ENCODE measurements around the gene TRERF1. TPM values are rescaled to one million over a fixed set of nuclear protein-coding genes. Genes with fewer than 3 reads are reported as not detected.

TRERF1 gene
- polyA plus RNA-seq, 1 of the 3 experiments (the other 2 are of a cell fraction): 3.6 TPM

DNA sequence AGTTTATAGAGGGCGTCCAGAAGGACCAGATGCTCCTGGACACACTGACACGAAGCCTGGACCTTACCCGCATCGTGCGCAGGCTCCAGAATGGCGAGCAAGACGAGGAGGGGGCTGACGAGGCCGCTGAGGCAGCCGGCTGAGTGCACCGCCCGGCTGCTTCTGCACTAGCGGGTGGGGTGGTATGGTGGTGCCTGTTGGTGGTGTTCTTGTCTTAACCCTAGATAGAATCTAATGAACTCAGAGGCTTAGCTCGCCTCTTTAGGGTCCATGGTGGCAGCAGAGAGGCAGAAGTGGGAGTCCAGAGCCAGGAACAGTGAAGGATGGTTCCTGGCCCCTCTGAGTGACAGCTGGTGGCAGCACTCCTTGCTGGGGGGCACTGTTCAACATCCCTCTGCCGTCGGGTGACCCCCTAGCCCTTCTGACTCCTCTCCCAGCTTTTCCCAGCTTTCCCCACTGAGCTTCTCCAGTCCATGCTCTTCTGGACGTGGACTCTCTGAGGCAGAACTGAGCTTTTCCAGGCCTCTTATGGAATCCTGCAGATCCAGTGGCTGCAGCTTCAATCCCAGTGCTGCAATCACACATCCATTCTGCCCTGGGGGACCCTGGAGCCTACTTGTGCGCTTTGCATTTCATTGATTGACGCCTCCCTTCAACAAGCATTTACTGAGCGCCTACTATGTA is 272.3 kb downstream of the TRERF1 start:
- Histone ChIP-seq H3K27me3 (ENCODE audit: insufficient read depth) (no peaks in the 10 kb centered on the region), H3K9me3 (no peaks in the 10 kb centered on the region), H3K4me1 (ENCODE audit: control insufficient read depth in 1 of 2, insufficient read depth in 2 of 2, low read depth in 1 of 2, low read length in 1 of 2) (peaks cover 0 to 13% of the 10 kb centered on the region in 2 experiments; a peak in 1 of 4 replicates), H3F3A (replicated peaks; ENCODE audit: insufficient read depth) (peaks cover 6% of the 10 kb centered on the region), H3K4me2 (no peak overlapping the region), H4K20me1 (ENCODE audit: insufficient read depth) (no peaks in the 10 kb centered on the region), H3K79me2 (ENCODE audit: insufficient read depth) (no peaks in the 10 kb centered on the region), H3K4me3 (ENCODE audit: low read depth in 2 of 2, low read length in 1 of 2) (no peak overlapping the region), H2AFZ (ENCODE audit: low read depth) (no peak overlapping the region), H3K9ac (no peak overlapping the region), H3K36me3 (replicated peaks in 1 of 2; ENCODE audit: control insufficient read depth in 1 of 2, insufficient read depth in 2 of 2, low read length in 1 of 2) (no peaks in the 10 kb centered on the region), H3K27ac (ENCODE audit: low read depth in 2 of 2, low read length in 1 of 2) (no peak overlapping the region), H3K9me2 (no peaks in the 10 kb centered on the region)
- no peak for TF ChIP-seq ELF1 (IDR thresholded peaks at IDR 0.05)
- no peak for TF ChIP-seq FOXM1 (IDR thresholded peaks at IDR 0.05; ENCODE audit: low read depth)
- no peak for TF ChIP-seq YY1 (IDR thresholded peaks at IDR 0.05; ENCODE audit: low read depth)
- TF ChIP-seq NRF1 (IDR thresholded peaks at IDR 0.05; ENCODE audit: low read depth, low read length): no peak
- TF ChIP-seq GABPA (IDR thresholded peaks at IDR 0.05; ENCODE audit: low read depth): no peak
- no peak for TF ChIP-seq MEF2A (IDR thresholded peaks at IDR 0.05; ENCODE audit: borderline replicate concordance, low read depth)
- TF ChIP-seq TEAD4 (IDR thresholded peaks at IDR 0.05; ENCODE audit: borderline replicate concordance, insufficient read depth): no peak
- TF ChIP-seq, protein P1, sequence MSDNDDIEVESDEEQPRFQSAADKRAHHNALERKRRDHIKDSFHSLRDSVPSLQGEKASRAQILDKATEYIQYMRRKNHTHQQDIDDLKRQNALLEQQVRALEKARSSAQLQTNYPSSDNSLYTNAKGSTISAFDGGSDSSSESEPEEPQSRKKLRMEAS (IDR thresholded peaks at IDR 0.05; ENCODE audit: low read depth): no peak
- TF ChIP-seq, protein P2, sequence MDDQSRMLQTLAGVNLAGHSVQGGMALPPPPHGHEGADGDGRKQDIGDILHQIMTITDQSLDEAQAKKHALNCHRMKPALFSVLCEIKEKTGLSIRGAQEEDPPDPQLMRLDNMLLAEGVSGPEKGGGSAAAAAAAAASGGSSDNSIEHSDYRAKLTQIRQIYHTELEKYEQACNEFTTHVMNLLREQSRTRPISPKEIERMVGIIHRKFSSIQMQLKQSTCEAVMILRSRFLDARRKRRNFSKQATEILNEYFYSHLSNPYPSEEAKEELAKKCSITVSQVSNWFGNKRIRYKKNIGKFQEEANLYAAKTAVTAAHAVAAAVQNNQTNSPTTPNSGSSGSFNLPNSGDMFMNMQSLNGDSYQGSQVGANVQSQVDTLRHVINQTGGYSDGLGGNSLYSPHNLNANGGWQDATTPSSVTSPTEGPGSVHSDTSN (IDR thresholded peaks at IDR 0.05): no peak
- TF ChIP-seq EP300 (IDR thresholded peaks at IDR 0.05; ENCODE audit: borderline replicate concordance in 1 of 2, low read depth in 1 of 2, low read length in 1 of 2): no peak
- no peak for TF ChIP-seq CHD2 (IDR thresholded peaks at IDR 0.05; ENCODE audit: low read length, partially characterized antibody)
- no peak for TF ChIP-seq POLR2AphosphoS5 (IDR thresholded peaks at IDR 0.05; ENCODE audit: low read depth, low read length)
- no peak for TF ChIP-seq TAF1 (IDR thresholded peaks at IDR 0.05; ENCODE audit: borderline replicate concordance, low read depth, low read length)
- TF ChIP-seq, protein P3, sequence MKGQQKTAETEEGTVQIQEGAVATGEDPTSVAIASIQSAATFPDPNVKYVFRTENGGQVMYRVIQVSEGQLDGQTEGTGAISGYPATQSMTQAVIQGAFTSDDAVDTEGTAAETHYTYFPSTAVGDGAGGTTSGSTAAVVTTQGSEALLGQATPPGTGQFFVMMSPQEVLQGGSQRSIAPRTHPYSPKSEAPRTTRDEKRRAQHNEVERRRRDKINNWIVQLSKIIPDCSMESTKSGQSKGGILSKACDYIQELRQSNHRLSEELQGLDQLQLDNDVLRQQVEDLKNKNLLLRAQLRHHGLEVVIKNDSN (IDR thresholded peaks at IDR 0.05; ENCODE audit: borderline replicate concordance, low read depth): no peak
- TF ChIP-seq JUND (IDR thresholded peaks at IDR 0.05): no peak
- 95% methylated on average over 17 of the region's 20 CpGs for WGBS (ENCODE audit: low lambda C conversion rate)
- ChIA-PET POLR2A (interaction anchor here (0.8 kb wide), 1 partner anchor 15 kb away, joined by 3 read pairs; no protein-coding TSS in a partner anchor), CTCF (interaction anchor here (0.6 to 4.4 kb wide), 6 partner anchors 12 to 369 kb away, joined by 3 to 25 read pairs (median 8); no protein-coding TSS in a partner anchor)
- no peak for DNase-seq

Measured in SK-N-SH (cell line).